GM12801 (cell line): ENCODE data around the gene CUBN.

ENCODE experiments used
- CTCF ChIP-seq: IDR thresholded peaks from one replicate; pipeline ENCODE4 v1.5.1; 2011; ENCODE audit warnings: control low read depth; ENCODE audit not compliant: insufficient read length; ENCODE audit errors: extremely low read depth

Gene CUBN

DNA sequence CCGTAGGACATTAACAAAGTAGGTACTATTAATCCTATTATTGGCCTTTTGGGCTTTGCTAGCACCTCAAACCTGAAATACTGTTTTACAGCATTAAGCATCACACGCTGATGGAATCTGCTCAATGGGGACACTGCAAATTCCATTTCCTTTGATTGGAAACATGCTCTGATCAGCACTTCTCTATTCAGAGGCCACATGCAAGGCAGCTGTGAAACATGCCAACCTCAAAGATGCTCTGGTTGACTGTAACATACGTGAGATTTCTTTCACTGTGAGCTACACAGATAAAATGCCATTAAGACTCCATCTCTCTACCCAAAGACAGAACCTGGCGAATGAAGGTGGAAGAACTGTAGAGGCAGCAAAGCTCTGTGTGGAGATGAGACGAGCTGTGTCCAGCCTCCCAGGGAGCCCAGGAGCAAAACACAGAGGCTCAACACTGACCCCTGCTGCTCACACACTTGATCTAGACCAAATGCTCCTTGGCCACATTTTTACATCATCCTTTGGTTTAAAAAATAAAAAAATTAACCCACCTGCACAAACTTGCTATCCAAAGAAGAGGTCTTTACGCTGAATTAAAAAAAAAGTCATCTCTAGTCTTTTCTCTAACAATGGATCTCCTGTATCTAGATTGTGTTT, 320.4 kb downstream of the CUBN start:
- no peak for TF ChIP-seq CTCF

DNA sequence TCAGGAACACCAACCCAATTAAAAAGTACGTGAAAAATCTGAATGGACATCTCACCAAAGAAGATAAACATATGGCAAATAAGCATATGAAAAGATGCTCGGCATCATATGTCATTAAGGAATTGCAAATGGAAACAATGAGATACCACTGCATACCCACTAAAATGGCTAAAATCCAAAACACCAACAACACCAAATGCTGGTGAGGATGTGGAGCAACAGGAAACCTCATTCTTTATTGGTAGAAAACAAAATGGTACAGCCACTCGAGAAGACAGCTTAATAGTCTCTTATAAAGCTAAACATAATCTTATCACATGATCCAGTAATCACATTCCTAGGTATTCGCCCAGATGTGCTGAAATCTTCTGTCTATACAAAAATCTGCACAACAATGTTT, 325.5 kb downstream of the CUBN start:
- no peak for TF ChIP-seq CTCF

GRCh38 chr10:16803464-16803863, 326.1 kb downstream of the CUBN start:
- no peak for TF ChIP-seq CTCF

DNA sequence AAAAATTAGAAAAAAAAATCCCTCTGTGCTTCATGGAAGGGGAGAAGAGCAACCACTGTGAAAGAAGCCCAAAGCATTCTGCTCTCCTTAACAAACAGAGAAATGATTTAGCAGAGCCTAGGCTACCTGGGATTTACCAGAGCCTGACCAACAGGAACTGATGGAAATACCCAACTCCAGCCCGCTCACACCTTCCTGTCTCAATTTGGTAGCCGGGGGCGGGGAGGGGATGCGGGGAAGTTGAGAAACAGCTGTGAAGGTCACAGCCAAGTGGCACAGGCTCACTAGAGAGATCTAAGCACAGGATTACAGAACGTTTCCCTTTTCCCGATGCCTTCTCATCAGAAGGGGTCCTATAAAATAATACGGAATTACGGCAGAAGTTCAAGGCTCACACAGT, 330.0 kb downstream of the CUBN start:
- TF ChIP-seq CTCF = no peak

- no peak for TF ChIP-seq CTCF
Observed at GRCh38 chr10:16798571-16798970, 331.0 kb downstream of the CUBN start.

DNA sequence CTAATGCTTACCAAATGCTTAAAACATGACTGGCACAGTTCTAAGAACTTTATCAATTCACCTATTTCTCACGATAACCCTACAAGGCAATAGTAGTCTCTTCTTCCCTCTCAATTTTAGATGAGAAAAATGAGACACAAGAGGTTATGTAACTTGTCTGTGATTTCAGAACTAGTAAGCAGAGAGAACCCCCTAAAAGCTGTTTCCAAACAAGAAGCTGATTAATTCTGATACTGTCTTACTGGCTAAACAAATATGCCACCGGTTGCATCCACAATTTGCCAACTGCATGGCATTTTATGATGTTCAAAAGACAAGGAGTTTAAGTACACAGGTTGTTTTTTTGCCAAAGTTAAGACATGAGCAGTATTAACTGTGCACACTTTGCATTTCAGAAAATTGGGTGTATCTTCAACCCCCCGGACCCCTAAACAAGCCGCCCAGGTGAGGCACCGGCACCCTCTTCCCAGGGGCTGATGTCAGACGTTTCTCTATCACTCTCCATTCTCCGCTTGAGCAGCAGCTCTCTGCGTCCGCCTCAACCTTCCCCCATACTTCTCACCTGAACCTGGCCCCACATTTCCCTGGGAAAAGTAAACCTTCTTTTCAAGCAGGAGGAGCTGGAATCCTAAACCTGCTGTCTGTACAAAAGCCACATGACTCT, 334.1 kb downstream of the CUBN start:
- TF ChIP-seq CTCF = no peak

- TF ChIP-seq CTCF = no peak
Observed at GRCh38 chr10:16794005-16794404, 335.6 kb downstream of the CUBN start.
